ENCODE data around the gene CCDC190.
"Not testable (repeated sequence)": the region's sequence is repeated elsewhere in the genome, so short reads cannot be mapped to it uniquely, and the experiment has no call there.

- not testable (repeated sequence) for TF ChIP-seq YY1 (IDR thresholded peaks at IDR 0.05; ENCODE audit: insufficient read depth, insufficient read length); ZNF274 (IDR thresholded peaks at IDR 0.05; ENCODE audit: low read depth, low read length)
Observed at GRCh38 chr1:162812357-162812756, 48.6 kb downstream of the CCDC190 start.
